Breast epithelium (tissue), 4 donors: Measurements from ENCODE around the gene ZNF710. TPM values are rescaled to one million over a fixed set of nuclear protein-coding genes. Genes with fewer than 3 reads are reported as not detected.

ENCODE experiments used
- DNase-seq, 2 donors: peaks; one replicate each; pipeline ENCODE4 v3.0.0-alpha.2; 2019; ENCODE audit warnings: low spot score in 2 of 2
- H3K27ac ChIP-seq, 2 donors: fragments of 200-600 bp; sonication (generic) in 1 of 2; one replicate each; pipeline ENCODE4 v1.5.1; 2016 to 2019; ENCODE audit warnings: mild to moderate bottlenecking in 1 of 2
- H3K27me3 ChIP-seq, 2 donors: fragments of 200-600 bp; sonication (generic) in 1 of 2; one replicate each; pipeline versions ENCODE4 v1.5.1 to v1.6.0; 2017 to 2019; ENCODE audit warnings: control low read depth in 1 of 2, mild to moderate bottlenecking in 1 of 2
- H3K36me3 ChIP-seq: fragments of 200-600 bp; one replicate; pipeline ENCODE4 v1.5.1; 2019
- H3K4me1 ChIP-seq, 2 donors: fragments of 200-600 bp; sonication (generic); one replicate each; pipeline ENCODE4 v1.5.1; 2016 to 2019; ENCODE audit warnings: control low read depth in 1 of 2
- H3K4me3 ChIP-seq, 3 donors: fragments of 200-600 bp; sonication (generic); 1 replicate in 2 of 3; 2 replicates in 1 of 3; pipeline ENCODE4 v1.5.1; 2016 to 2019; ENCODE audit warnings: mild to moderate bottlenecking in 3 of 3, moderate library complexity in 2 of 3
- H3K9me3 ChIP-seq, 2 donors: fragments of 200-600 bp; sonication (generic) in 1 of 2; one replicate each; pipeline ENCODE4 v1.5.1; 2016 to 2019; ENCODE audit warnings: control low read depth in 1 of 2
- POLR2A ChIP-seq: fragments of 450-650 bp; IDR thresholded peaks from one replicate; pipeline ENCODE4 v1.6.1; 2016; ENCODE audit warnings: antibody characterized with exemption, mild to moderate bottlenecking, moderate library complexity
- POLR2AphosphoS5 ChIP-seq, 3 donors: sonication (generic); formaldehyde crosslinking; IDR thresholded peaks; one replicate each; pipeline ENCODE4 v1.6.1; 2017; ENCODE audit warnings: antibody characterized with exemption in 3 of 3
- intact Hi-C: fragments of 100-400 bp; cut with DNase I; formaldehyde crosslinking; loops from one replicate; pipeline ENCODE4 v1.15.1; 2023; ENCODE audit warnings: low total_unique reads
- total RNA-seq, 3 donors: library from RNA; depleted of rRNA; stranded (reverse); fragments of >200 nt; gene quantifications; one replicate each; pipeline ENCODE4 v1.1.0, GENCODE V29; 2016
- TF ChIP-seq, protein P1 (sequence below), 3 donors: fragments of 450-650 bp; IDR thresholded peaks; one replicate each; pipeline ENCODE4 v1.5.1; 2016 to 2017; ENCODE audit warnings: antibody characterized with exemption in 3 of 3, mild to moderate bottlenecking in 3 of 3, moderate library complexity in 3 of 3

ZNF710 gene
- total RNA-seq, 3 donors from 2014 or later, result 4.0 to 14.4 (median 10.4) TPM

DNA sequence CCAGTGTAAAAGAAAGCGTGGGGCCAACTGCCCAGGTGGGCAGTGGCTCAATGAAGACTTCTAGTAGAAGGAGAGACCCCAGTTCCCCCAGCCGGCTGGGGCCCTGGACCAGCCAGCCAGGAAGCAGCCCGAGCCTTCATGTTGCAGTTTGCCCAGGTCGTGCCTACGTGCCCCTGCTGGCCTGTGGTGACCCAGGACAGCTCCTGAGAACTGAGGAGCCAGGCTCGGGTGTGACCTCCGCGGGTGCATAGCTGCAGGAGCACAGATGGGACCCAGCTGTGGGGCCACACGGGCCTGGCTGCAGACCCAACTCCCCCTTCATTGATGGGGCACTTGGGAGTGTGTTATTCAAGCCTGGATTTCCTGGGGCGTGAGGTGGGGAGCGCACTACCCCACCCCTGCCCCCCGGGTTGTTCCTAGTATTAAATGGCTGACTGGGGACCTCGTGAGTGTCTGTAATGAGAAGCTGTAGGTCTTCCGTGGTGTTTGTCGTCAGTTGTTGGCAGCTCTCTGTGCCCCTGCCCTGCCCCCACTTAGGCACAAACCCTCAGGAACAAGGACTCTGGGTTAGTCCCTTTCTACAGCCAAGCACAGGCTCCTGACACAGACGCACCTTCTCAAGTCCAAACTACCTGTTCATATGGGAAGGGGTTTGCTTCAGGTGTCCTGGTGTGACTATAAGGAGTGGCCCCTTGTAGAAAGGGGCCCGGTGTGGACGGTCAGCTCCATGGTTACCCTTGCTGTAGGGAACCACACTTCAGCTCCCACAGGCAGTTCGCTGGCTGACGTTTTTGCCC, 62.0 kb downstream of the ZNF710 start:
- intact Hi-C loops, result no loop called here
- Histone ChIP-seq H3K9me3 (no peaks in the 10 kb centered on the region), H3K4me1 (peaks cover 0 to 12% of the 10 kb centered on the region in 2 donors), H3K27me3 (no peaks in the 10 kb centered on the region), H3K4me3 (no peak overlapping the region), H3K27ac (peak overlapping the region; percentile 74 to 89), H3K36me3 (no peaks in the 10 kb centered on the region)
- TF ChIP-seq, protein P1, sequence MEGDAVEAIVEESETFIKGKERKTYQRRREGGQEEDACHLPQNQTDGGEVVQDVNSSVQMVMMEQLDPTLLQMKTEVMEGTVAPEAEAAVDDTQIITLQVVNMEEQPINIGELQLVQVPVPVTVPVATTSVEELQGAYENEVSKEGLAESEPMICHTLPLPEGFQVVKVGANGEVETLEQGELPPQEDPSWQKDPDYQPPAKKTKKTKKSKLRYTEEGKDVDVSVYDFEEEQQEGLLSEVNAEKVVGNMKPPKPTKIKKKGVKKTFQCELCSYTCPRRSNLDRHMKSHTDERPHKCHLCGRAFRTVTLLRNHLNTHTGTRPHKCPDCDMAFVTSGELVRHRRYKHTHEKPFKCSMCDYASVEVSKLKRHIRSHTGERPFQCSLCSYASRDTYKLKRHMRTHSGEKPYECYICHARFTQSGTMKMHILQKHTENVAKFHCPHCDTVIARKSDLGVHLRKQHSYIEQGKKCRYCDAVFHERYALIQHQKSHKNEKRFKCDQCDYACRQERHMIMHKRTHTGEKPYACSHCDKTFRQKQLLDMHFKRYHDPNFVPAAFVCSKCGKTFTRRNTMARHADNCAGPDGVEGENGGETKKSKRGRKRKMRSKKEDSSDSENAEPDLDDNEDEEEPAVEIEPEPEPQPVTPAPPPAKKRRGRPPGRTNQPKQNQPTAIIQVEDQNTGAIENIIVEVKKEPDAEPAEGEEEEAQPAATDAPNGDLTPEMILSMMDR (IDR thresholded peaks at IDR 0.05), result no peak
- TF ChIP-seq POLR2A (no peak), POLR2AphosphoS5 (IDR thresholded peaks at IDR 0.05) (no peak)
- DNase-seq, result peak in 1 of 2 donors; percentile 39

DNA sequence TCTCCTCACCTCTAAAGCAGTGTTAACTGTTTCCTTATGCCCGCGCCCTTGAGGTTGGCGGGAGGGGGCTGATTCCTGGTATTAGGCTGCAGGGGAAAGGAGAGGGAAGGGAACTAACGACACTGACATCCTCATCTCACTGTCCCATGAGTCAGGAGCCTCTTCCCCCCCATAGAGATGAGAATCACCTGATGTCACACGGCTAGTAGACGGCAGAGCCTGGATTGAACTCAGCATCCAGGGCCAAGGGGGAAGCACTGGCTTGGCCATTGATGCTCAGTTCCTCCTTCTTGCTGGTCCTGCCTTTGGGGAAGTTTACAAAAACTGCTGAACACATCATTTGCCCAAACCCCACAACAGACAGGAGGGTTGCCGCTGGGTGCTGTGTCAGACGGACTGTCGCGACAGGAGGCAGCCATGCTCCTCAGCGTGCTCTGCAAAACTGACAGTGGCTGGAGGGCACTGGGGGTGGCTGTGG, 62.7 kb downstream of the ZNF710 start:
- Histone ChIP-seq H3K9me3 (no peaks in the 10 kb centered on the region), H3K36me3 (no peaks in the 10 kb centered on the region), H3K27me3 (no peaks in the 10 kb centered on the region), H3K4me3 (no peak overlapping the region), H3K4me1 (peaks cover 0 to 12% of the 10 kb centered on the region in 2 donors), H3K27ac (peak overlapping the region; percentile 74 to 89)
- intact Hi-C loops, result no loop called here
- DNase-seq, result peak in 1 of 2 donors; percentile 37
- no peak for TF ChIP-seq POLR2AphosphoS5 (IDR thresholded peaks at IDR 0.05)
- TF ChIP-seq POLR2A, result no peak
- TF ChIP-seq, protein P1 (IDR thresholded peaks at IDR 0.05), result no peak

DNA sequence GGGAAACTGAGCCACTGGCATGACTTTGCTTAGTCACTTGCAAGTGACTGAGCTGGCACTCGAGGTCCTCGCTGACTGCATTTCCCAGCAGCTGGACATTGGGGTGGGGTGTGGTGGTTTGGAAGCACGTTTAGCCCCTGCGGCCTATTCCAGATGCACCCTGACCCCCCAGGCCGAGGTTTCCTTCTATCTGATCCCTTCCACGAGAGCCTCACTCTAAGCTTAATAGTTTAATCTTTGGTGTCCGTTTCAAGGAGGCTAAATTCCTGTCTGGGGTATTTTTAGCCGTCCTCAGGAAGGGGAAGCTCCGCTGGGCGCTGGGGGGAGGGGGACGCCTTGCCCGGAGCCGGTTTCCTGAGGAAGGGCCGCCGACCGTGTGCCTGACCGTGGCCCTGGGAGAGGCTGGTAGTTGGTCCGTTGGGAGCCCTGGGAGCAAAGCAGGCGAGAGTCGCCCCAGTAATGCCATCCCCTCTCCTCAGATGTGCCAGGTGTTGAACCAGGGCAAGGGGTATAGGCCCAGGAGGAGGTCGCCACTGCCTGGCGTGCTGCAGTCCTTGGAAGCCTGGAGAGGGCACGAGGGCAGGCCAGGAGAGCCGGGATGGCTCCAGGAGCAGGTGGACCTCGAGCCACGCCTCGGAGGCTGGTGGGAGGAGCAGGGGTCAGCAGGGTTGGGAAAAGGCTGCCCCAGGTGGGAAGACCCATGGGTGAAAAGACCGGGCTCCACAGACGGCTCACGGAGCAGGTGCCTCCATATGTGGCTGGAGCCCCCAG, 64.0 kb downstream of the ZNF710 start:
- Histone ChIP-seq H3K4me3 (no peak overlapping the region), H3K36me3 (no peaks in the 10 kb centered on the region), H3K9me3 (no peaks in the 10 kb centered on the region), H3K4me1 (peaks cover 0 to 12% of the 10 kb centered on the region in 2 donors), H3K27ac (peak overlapping the region; percentile 48 to 89), H3K27me3 (no peaks in the 10 kb centered on the region)
- no peak for TF ChIP-seq POLR2A
- TF ChIP-seq, protein P1 (IDR thresholded peaks at IDR 0.05), result no peak
- TF ChIP-seq POLR2AphosphoS5 (IDR thresholded peaks at IDR 0.05), result peak in 1 of 3 donors; percentile 13
- intact Hi-C loops, result no loop called here
- no peak for DNase-seq

DNA sequence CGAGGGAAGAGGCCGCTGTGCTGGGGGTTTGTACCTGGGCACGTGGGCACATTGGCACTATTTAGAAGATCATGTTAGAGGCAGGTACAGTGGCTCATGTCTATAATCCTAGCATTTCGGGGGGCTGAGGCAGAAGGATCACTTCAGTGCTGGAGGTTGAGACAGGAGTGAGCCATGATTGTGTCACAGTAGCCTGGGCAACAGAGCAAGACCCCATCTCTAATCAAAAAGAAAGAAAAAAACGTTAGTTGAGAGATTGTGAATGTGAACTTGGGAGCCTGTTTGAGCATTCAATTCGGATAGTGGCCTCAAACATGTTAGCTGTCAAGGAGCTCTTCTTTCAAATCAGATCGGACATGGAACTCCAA, 64.5 kb downstream of the ZNF710 start:
- TF ChIP-seq, protein P1 (IDR thresholded peaks at IDR 0.05), result no peak
- TF ChIP-seq POLR2AphosphoS5 (IDR thresholded peaks at IDR 0.05), result no peak
- DNase-seq, result no peak
- Histone ChIP-seq H3K9me3 (no peaks in the 10 kb centered on the region), H3K4me1 (peaks cover 0 to 12% of the 10 kb centered on the region in 2 donors), H3K36me3 (no peaks in the 10 kb centered on the region), H3K27ac (peak overlapping the region in 1 of 2 donors; percentile 43), H3K27me3 (no peaks in the 10 kb centered on the region), H3K4me3 (no peak overlapping the region)
- intact Hi-C loops, result no loop called here
